ENCODE results near the gene SEMA4D. TPM values are rescaled to one million over a fixed set of nuclear protein-coding genes. Genes with fewer than 3 reads are reported as not detected.

Gene SEMA4D
- total and polyA plus RNA-seq, 2 donors from 2014 or later = 18.9 to 147 TPM

- DNase-seq (peak in 3 of 5 donors; percentile 63 to 76 (median 73)), FAIRE-seq (no peak)
- Histone ChIP-seq H3K4me3 (ENCODE audit: low read length in 3 of 3) (no peak overlapping the region), H3K27me3 (ENCODE audit: control insufficient read depth, insufficient read depth, low read length) (no peaks in the 10 kb centered on the region), H3K36me3 (ENCODE audit: control insufficient read depth in 2 of 3, insufficient read depth in 3 of 3, low read length in 3 of 3) (no peaks in the 10 kb centered on the region), H3K9me3 (ENCODE audit: control insufficient read depth in 2 of 3, insufficient read depth in 1 of 3, low read length in 3 of 3) (no peaks in the 10 kb centered on the region), H3K9ac (ENCODE audit: low read length in 3 of 3) (no peak overlapping the region), H3K4me1 (ENCODE audit: control insufficient read depth in 2 of 3, insufficient read depth in 2 of 3, low read depth in 1 of 3, low read length in 3 of 3) (peaks cover 0 to 9% (median 9%) of the 10 kb centered on the region in 3 donors), H3K27ac (ENCODE audit: low read depth in 2 of 2, low read length in 2 of 2) (no peak overlapping the region)
- TF ChIP-seq, protein P1, sequence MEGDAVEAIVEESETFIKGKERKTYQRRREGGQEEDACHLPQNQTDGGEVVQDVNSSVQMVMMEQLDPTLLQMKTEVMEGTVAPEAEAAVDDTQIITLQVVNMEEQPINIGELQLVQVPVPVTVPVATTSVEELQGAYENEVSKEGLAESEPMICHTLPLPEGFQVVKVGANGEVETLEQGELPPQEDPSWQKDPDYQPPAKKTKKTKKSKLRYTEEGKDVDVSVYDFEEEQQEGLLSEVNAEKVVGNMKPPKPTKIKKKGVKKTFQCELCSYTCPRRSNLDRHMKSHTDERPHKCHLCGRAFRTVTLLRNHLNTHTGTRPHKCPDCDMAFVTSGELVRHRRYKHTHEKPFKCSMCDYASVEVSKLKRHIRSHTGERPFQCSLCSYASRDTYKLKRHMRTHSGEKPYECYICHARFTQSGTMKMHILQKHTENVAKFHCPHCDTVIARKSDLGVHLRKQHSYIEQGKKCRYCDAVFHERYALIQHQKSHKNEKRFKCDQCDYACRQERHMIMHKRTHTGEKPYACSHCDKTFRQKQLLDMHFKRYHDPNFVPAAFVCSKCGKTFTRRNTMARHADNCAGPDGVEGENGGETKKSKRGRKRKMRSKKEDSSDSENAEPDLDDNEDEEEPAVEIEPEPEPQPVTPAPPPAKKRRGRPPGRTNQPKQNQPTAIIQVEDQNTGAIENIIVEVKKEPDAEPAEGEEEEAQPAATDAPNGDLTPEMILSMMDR (IDR thresholded peaks at IDR 0.05; ENCODE audit: borderline replicate concordance, extremely low read depth, insufficient read depth) = no peak
- intact Hi-C loops (cut with DNase I) = no loop called here
These were observed 27.1 kb upstream of the SEMA4D start for GRCh38 chr9:89524963-89525362.

- DNase-seq (no peak), FAIRE-seq (no peak)
- Histone ChIP-seq H3K27me3 (ENCODE audit: control insufficient read depth, insufficient read depth, low read length) (no peaks in the 10 kb centered on the region), H3K4me1 (ENCODE audit: control insufficient read depth in 2 of 3, insufficient read depth in 2 of 3, low read depth in 1 of 3, low read length in 3 of 3) (peaks cover 0 to 19% (median 16%) of the 10 kb centered on the region in 3 donors), H3K9me3 (ENCODE audit: control insufficient read depth in 2 of 3, insufficient read depth in 1 of 3, low read length in 3 of 3) (no peaks in the 10 kb centered on the region), H3K9ac (ENCODE audit: low read length in 3 of 3) (no peak overlapping the region), H3K36me3 (ENCODE audit: control insufficient read depth in 2 of 3, insufficient read depth in 3 of 3, low read length in 3 of 3) (no peaks in the 10 kb centered on the region), H3K4me3 (ENCODE audit: low read length in 3 of 3) (no peak overlapping the region), H3K27ac (ENCODE audit: low read depth in 2 of 2, low read length in 2 of 2) (no peak overlapping the region)
- TF ChIP-seq, protein P1 (IDR thresholded peaks at IDR 0.05; ENCODE audit: borderline replicate concordance, extremely low read depth, insufficient read depth) = no peak
- intact Hi-C loops (cut with DNase I) = no loop called here
These were observed 26.0 kb upstream of the SEMA4D start for GRCh38 chr9:89523948-89524347.

DNA sequence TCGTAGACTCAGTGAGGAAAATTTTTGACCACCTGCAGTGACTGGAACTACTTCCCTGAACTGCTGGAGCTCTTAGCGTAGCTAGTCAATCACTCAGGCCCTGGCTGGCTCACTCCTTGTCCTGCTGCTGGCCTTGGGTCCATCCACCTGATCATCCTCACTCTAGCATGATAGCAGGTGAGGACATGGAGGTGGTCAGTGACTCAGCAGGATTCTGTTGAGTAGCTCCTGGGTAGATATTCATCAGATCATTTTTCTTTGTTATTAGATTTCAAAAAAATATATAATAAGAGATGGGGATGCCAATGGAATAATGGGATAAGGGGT is 25.0 kb upstream of the SEMA4D start:
- FAIRE-seq (no peak), DNase-seq (no peak)
- peaks cover 0 to 21% (median 18%) of the 10 kb centered on the region in 3 donors for H3K4me1 ChIP-seq (ENCODE audit: control insufficient read depth in 2 of 3, insufficient read depth in 2 of 3, low read depth in 1 of 3, low read length in 3 of 3)
- H3K27me3 ChIP-seq (ENCODE audit: control insufficient read depth, insufficient read depth, low read length) = no peaks in the 10 kb centered on the region
- intact Hi-C loops (cut with DNase I) = no loop called here
- no peaks in the 10 kb centered on the region for H3K9me3 ChIP-seq (ENCODE audit: control insufficient read depth in 2 of 3, insufficient read depth in 1 of 3, low read length in 3 of 3)
- H3K27ac ChIP-seq (ENCODE audit: low read depth in 2 of 2, low read length in 2 of 2) = no peak overlapping the region
- H3K36me3 ChIP-seq (ENCODE audit: control insufficient read depth in 2 of 3, insufficient read depth in 3 of 3, low read length in 3 of 3) = no peaks in the 10 kb centered on the region
- H3K4me3 ChIP-seq (ENCODE audit: low read length in 3 of 3) = no peak overlapping the region
- H3K9ac ChIP-seq (ENCODE audit: low read length in 3 of 3) = no peak overlapping the region
- TF ChIP-seq, protein P1 (IDR thresholded peaks at IDR 0.05; ENCODE audit: borderline replicate concordance, extremely low read depth, insufficient read depth) = no peak

Measured in kidney (tissue), 14 donors.